ENCODE measurements around the gene RPE. TPM values are rescaled to one million over a fixed set of nuclear protein-coding genes. Genes with fewer than 3 reads are reported as not detected.

Gene RPE
- total and polyA plus RNA-seq, 2 experiments from 2014 or later: 39.3 to 57.4 TPM

DNA sequence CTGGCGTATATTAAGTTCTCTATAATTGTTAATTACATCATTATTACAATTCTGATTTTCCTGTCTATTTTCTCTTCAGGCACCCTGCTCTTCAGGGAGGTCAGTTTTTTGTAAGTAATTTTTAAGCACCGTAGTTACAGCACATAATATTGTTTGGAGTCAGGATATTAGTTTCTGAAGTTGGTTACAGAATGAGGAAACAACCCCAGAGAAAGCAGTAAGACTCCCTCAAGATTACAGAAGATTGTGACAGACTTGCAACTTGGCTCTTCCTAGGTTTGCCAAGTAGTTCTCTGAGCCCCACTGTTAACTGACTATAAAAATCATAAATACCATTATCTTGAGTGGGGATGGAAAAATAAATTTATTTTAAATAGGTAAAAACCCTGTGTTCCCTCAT is 921 bp downstream of the RPE start:
- Histone ChIP-seq H3K9me3 (ENCODE audit: low read depth) (no peaks in the 10 kb centered on the region), H3K27ac (no peak overlapping the region), H3K36me3 (no peaks in the 10 kb centered on the region), H3K27me3 (no peaks in the 10 kb centered on the region), H3K4me3 (peak overlapping the region; percentile 97), H3K4me1 (ENCODE audit: low read depth) (peaks cover 48% of the 10 kb centered on the region)
- DNase-seq (ENCODE audit: low read depth in 1 of 2, low spot score in 1 of 2): peak in 1 of 2 donors; percentile 46
- TF ChIP-seq, protein P1, sequence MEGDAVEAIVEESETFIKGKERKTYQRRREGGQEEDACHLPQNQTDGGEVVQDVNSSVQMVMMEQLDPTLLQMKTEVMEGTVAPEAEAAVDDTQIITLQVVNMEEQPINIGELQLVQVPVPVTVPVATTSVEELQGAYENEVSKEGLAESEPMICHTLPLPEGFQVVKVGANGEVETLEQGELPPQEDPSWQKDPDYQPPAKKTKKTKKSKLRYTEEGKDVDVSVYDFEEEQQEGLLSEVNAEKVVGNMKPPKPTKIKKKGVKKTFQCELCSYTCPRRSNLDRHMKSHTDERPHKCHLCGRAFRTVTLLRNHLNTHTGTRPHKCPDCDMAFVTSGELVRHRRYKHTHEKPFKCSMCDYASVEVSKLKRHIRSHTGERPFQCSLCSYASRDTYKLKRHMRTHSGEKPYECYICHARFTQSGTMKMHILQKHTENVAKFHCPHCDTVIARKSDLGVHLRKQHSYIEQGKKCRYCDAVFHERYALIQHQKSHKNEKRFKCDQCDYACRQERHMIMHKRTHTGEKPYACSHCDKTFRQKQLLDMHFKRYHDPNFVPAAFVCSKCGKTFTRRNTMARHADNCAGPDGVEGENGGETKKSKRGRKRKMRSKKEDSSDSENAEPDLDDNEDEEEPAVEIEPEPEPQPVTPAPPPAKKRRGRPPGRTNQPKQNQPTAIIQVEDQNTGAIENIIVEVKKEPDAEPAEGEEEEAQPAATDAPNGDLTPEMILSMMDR (IDR thresholded peaks at IDR 0.05; ENCODE audit: low read depth, low read length): no peak

DNA sequence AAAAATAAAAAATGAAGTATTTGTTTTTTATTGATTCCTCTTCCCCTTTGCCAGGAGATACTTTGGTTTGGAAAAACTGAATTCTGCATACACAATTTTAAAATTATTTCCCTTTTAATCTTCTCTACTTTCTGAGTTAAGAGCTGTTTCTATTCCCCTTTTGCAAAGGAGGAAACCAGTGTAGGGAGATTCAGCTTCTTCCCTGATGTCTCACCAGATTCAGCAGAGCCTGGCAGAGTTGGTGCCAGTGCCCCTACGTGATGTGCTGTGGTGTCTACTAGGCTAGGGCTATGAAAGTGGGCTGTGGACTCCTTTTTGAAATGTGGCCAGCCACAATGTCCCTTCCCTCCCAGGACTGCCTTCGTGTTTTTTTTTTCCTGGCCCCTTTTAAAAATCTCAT is 2.4 kb downstream of the RPE start:
- no peaks in the 10 kb centered on the region for H3K9me3 ChIP-seq (ENCODE audit: low read depth)
- peaks cover 48% of the 10 kb centered on the region for H3K4me1 ChIP-seq (ENCODE audit: low read depth)
- no peak overlapping the region for H3K4me3 ChIP-seq
- TF ChIP-seq, protein P1 (IDR thresholded peaks at IDR 0.05; ENCODE audit: low read depth, low read length): no peak
- DNase-seq (ENCODE audit: low read depth in 1 of 2, low spot score in 1 of 2): no peak
- H3K27me3 ChIP-seq: no peaks in the 10 kb centered on the region
- H3K36me3 ChIP-seq: no peaks in the 10 kb centered on the region
- peak overlapping the region; percentile 76 for H3K27ac ChIP-seq

DNA sequence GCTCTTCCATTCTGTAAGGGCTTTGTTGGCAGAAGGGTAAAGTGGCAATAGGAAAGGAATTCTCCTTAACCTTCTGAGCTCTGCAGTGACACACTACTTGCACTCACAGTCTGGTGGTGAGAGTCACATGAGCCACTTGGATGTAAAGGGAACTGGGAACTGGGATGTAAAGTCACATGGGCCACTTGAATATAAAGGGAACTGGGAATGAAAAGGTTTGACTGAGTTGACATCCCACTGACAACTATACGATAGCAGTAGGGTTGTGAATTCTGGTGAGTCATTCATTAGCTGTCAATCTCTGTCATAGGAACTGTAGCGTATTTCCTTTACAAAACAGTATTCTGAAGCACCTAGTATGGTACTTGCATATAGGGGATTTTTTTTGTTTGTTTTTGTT is 5.5 kb downstream of the RPE start:
- no peaks in the 10 kb centered on the region for H3K27me3 ChIP-seq
- TF ChIP-seq, protein P1 (IDR thresholded peaks at IDR 0.05; ENCODE audit: low read depth, low read length): no peak
- peak in 1 of 2 donors; percentile 41 for DNase-seq (ENCODE audit: low read depth in 1 of 2, low spot score in 1 of 2)
- no peaks in the 10 kb centered on the region for H3K9me3 ChIP-seq (ENCODE audit: low read depth)
- peak overlapping the region; percentile 76 for H3K27ac ChIP-seq
- H3K4me3 ChIP-seq: no peak overlapping the region
- H3K4me1 ChIP-seq (ENCODE audit: low read depth): peaks cover 44% of the 10 kb centered on the region
- H3K36me3 ChIP-seq: no peaks in the 10 kb centered on the region

DNA sequence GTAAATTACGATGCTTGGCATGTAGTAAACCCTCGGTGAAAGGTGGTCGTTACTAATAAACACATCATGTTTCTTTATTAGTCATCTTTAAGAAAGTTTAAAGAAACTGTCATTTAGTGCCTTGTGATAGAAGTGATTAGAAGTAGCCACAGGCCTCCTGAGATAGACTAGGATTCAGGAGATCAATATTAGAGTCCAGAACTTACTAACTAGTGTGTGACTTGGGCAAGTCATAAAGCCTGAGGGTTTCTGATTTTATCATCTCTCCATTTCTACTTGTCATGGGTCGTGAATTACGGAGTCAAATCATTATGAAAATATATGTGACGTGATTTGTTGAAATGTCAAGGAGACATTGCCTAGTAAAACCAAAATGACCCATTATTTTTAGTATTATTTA is 6.7 kb downstream of the RPE start:
- Histone ChIP-seq H3K36me3 (no peaks in the 10 kb centered on the region), H3K4me1 (ENCODE audit: low read depth) (peaks cover 36% of the 10 kb centered on the region), H3K27ac (peak overlapping the region; percentile 18), H3K4me3 (no peak overlapping the region), H3K9me3 (ENCODE audit: low read depth) (peaks cover 3% of the 10 kb centered on the region), H3K27me3 (no peaks in the 10 kb centered on the region)
- no peak for DNase-seq (ENCODE audit: low read depth in 1 of 2, low spot score in 1 of 2)
- TF ChIP-seq, protein P1 (IDR thresholded peaks at IDR 0.05; ENCODE audit: low read depth, low read length): no peak

DNA sequence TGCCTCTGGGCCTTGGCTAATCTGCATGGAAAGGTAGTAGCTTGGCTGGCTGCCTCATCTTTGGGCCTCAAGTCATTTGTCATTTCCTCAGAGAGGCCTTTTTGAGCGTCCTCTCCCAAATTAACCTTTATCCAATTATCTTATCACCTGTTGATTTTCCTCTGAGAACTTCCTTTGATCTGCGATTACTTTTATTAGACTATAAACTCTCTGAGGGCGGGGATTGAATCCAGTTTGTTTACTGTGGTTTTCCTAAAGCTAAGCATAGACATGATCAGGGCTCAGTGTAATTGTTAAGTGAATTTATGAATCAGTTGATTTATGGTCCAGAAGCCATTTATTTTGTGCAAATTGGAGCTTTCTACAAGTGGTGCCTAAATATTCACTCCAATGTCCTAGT is 7.5 kb downstream of the RPE start:
- H3K27ac ChIP-seq: no peak overlapping the region
- no peak overlapping the region for H3K4me3 ChIP-seq
- no peak for DNase-seq (ENCODE audit: low read depth in 1 of 2, low spot score in 1 of 2)
- TF ChIP-seq, protein P1 (IDR thresholded peaks at IDR 0.05; ENCODE audit: low read depth, low read length): no peak
- no peaks in the 10 kb centered on the region for H3K27me3 ChIP-seq
- H3K4me1 ChIP-seq (ENCODE audit: low read depth): peaks cover 29% of the 10 kb centered on the region
- peaks cover 2% of the 10 kb centered on the region for H3K36me3 ChIP-seq
- peaks cover 3% of the 10 kb centered on the region for H3K9me3 ChIP-seq (ENCODE audit: low read depth)

DNA sequence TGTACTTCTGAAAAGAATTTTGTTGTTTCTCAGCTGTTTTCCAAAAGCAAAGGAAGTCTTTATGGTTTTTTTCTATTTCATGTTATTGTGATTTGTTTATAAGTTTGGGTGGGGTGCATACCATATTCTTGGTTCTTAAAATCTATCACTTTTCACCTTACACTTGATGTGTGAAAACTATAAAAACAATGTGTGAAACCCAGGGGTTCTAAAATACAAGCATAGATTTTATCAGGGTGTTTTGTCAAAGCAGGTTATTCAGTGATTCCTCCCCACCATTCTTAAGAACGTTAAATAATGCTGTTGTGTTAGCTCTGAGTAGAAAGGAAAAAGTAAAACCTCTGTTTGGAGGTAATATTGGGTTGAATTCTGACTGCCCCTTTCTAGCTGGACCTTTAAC is 17.7 kb downstream of the RPE start:
- TF ChIP-seq, protein P1 (IDR thresholded peaks at IDR 0.05; ENCODE audit: low read depth, low read length): no peak
- peaks cover 68% of the 10 kb centered on the region for H3K36me3 ChIP-seq
- no peak overlapping the region for H3K4me3 ChIP-seq
- peaks cover 22% of the 10 kb centered on the region for H3K4me1 ChIP-seq (ENCODE audit: low read depth)
- no peaks in the 10 kb centered on the region for H3K27me3 ChIP-seq
- peak overlapping the region; percentile 73 for H3K27ac ChIP-seq
- no peaks in the 10 kb centered on the region for H3K9me3 ChIP-seq (ENCODE audit: low read depth)
- DNase-seq (ENCODE audit: low read depth in 1 of 2, low spot score in 1 of 2): no peak

Measured in cardiac muscle cell (in vitro differentiated cells and primary cell).